A204.1 (cell line): Measurements from ENCODE around the gene ZNF609.

Experiments
- FAIRE-seq: peaks from 2 replicates; lab custom pipeline; 2012; peaks lifted over from hg19 to GRCh38; lab: Jason Lieb, UNC

ZNF609 gene

GRCh38 chr15:64697911-64698369 is 237.6 kb downstream of the ZNF609 start:
- no peak for FAIRE-seq

- no peak for FAIRE-seq
Observed at GRCh38 chr15:64698823-64699222, 238.4 kb downstream of the ZNF609 start.

GRCh38 chr15:64699751-64700388 is 239.5 kb downstream of the ZNF609 start:
- FAIRE-seq: no peak

GRCh38 chr15:64701051-64701450 is 240.7 kb downstream of the ZNF609 start:
- no peak for FAIRE-seq

GRCh38 chr15:64701482-64702184 is 241.3 kb downstream of the ZNF609 start:
- FAIRE-seq: no peak

GRCh38 chr15:64702816-64703631 is 242.6 kb downstream of the ZNF609 start:
- FAIRE-seq: no peak

GRCh38 chr15:64703632-64703959 is 243.2 kb downstream of the ZNF609 start:
- no peak for FAIRE-seq

- no peak for FAIRE-seq
Observed at GRCh38 chr15:64705006-64705405, 244.6 kb downstream of the ZNF609 start.

GRCh38 chr15:64706011-64706911 is 245.9 kb downstream of the ZNF609 start:
- FAIRE-seq: no peak

GRCh38 chr15:64710676-64711428 is 250.5 kb downstream of the ZNF609 start:
- FAIRE-seq: no peak

GRCh38 chr15:64712353-64712752 is 252.0 kb downstream of the ZNF609 start:
- no peak for FAIRE-seq

GRCh38 chr15:64713592-64713991 is 253.2 kb downstream of the ZNF609 start:
- FAIRE-seq: no peak

- FAIRE-seq: no peak
Observed at GRCh38 chr15:64716452-64716851, 256.1 kb downstream of the ZNF609 start.

GRCh38 chr15:64717130-64717529 is 256.8 kb downstream of the ZNF609 start:
- FAIRE-seq: no peak

GRCh38 chr15:64717735-64718495 is 257.5 kb downstream of the ZNF609 start:
- FAIRE-seq: no peak

GRCh38 chr15:64720188-64720587 is 259.8 kb downstream of the ZNF609 start:
- no peak for FAIRE-seq

GRCh38 chr15:64730151-64730550 is 269.8 kb downstream of the ZNF609 start:
- no peak for FAIRE-seq

GRCh38 chr15:64731012-64731804 is 270.8 kb downstream of the ZNF609 start:
- FAIRE-seq: no peak

GRCh38 chr15:64731805-64732151 is 271.4 kb downstream of the ZNF609 start:
- no peak for FAIRE-seq
